Limb (tissue), 2 donors: ENCODE measurements around the gene FAM234B.

Experiments used
- DNase-seq, 2 donors: peaks; one replicate each; pipeline ENCODE4 v3.0.0-alpha.2; 2016; ENCODE audit errors: extremely low spot score in 2 of 2

The FAM234B gene

DNA sequence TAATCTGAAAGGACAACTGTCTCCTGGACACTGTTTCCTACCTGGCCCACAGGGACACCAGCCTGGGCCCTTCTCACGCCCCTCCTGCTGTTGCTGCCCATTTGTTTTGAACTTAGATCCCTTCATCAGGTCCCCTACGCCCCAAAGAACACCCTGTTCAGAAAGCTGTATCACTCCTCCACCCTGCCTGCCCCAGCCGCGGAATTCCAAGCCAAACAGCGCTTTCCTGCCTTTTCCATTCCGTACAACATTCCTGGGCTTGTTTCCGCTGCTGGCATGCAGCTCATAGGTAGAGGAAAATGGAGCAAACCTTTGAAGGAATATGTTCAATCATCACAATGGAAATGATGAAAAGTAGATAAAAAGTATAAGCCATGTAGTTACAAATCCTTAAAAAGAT lies 72.1 kb downstream of the FAM234B start:
- DNase-seq, result no peak

DNA sequence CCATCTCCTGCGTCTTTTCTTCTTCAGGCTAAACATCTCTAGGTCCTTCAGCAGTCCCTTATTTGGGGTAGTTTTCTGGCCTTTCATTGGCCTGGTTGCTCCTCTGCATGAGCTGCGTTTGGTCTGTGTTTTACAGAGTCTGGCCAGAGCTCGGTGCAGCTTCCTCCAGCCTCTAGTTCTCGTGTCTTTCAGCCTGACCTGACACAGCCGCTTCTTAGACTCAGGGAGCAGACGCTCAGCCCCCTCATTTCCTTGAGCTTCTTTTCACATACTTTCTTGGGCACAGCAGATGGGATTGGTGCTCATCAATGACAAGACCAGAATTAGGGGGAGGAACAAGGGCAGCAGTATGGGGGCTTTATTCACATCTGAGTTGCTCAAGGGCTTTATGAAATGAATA lies 72.8 kb downstream of the FAM234B start:
- no peak for DNase-seq

DNA sequence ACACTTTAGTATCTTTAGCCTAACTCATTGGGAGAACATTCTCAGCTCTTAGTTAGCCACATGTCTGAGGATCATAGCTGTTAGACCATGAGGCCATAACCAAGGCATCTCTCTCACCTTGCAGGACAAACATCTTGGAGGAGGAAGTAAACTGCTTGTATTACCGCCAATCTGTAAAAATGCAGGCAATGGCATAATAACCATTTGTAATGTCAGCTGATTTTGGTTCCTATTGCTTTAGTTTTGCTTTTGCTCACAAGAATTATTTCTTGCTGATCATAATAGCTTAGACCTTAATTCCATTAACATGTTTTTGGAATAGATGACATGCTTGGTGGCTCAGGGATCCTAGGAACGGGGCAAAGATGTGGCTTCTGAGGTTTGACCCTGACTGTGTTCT lies 75.6 kb downstream of the FAM234B start:
- no peak for DNase-seq

DNA sequence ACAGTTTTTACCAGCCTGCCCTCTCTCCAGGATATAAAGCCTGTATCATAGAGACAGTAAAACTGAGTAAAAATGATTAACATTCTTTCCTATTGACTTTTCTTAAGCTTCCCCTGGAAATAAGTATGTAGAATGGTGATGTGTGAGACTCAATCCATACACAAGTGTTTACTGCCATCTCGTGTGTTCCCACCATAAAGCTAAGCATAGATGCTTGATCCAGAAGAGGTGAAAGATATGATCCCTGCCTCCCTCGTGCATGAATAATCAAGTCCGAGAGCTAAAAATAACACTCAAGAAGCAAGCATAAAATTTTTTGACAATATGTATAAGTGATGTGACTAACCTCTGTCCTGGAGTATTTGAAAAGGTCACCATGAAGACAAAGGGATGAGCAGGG lies 76.2 kb downstream of the FAM234B start:
- no peak for DNase-seq

DNA sequence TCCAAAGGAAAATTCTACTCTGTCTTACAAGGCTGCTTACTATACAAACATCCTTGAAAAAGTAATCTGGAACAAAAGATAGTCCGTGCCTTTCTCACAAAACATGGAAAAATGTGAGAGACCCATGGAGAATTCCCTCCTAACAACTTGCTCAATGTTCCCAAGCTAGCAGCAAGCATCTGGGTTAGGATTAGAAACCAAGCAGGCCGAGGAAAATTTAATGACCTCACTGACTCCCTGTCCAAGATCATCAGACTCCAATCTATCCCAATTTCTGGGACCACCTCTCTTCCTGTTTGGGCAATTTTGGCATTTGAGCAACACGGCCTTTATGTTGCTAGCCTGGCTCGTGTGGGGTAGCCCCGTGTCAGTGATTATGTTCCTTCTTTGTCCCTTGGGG lies 77.4 kb downstream of the FAM234B start:
- no peak for DNase-seq

DNA sequence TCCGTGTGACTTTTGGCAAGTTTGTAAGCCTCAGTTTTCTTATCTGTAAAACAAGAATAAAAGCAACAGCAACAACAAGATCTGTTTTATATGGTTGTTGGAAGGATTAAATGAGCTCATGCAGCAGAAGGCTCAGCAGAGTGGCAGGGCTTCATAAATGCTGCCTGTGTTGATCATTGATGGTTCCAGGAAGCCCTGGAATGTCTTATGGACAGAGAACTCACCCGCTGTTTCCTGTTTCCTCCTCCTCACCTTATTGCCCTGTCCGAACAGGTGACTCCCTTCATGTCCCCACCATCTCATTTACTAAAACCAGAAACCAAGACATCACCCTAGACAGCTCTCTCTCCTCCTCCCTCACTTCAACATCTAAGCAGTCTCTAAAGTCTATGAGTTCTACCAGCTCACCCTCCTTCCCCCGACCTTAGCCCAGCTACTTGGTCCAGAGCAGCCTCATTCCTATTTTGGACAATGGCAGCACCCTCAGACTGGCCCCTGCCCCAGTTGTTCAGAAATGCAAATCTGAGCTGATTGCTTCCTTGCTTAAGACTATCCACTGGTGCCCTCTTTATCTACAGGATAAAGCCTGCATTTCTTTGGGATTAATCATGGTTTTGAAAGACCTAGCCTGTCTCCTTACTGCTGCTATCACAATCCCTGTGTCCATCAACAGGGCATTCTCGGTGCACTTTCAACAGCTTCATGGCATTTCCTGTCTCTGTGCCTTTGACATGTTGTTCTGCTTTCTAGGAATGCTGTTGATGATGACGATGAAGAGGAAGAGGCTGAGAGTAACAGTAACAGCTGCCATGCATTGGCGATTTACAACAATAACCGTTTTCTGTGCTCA lies 80.7 kb downstream of the FAM234B start:
- DNase-seq, result no peak

DNA sequence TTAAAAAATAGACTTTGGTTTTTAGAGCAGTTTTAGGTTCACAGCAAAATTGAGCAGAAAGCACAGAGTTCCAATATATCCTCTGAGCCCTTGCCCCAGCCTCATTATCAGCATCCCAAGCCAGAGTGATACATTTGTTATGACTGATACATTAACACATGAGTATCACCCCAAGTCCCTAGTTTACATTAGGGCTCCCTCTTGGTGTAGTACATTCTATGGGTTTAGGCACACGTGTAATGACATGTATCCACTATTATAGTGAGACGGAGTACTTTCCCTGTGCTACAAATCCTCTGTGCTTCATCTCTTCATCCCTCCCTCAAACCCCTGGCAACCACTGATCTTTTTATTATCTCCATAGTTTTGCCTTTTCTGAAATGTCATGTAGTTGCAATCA lies 81.8 kb downstream of the FAM234B start:
- DNase-seq, result no peak

DNA sequence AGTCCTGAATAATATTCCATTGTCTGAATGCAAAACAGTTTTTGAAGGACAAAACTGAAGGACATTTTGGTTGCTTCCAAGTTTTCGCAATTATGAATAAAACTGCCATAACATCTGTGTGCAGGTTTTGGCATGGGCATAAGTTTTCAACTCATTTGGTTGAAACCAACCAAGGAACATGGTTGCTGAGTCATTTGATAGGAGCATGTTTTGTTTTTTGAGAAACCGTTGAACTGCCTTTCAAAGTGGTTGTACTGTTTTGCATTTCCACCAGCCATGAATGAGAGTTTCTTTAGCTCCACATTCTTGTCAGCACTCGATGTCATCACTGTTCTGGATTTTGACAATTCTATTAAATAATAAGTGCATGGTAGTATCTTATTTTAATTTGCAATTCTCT lies 82.3 kb downstream of the FAM234B start:
- DNase-seq, result no peak

DNA sequence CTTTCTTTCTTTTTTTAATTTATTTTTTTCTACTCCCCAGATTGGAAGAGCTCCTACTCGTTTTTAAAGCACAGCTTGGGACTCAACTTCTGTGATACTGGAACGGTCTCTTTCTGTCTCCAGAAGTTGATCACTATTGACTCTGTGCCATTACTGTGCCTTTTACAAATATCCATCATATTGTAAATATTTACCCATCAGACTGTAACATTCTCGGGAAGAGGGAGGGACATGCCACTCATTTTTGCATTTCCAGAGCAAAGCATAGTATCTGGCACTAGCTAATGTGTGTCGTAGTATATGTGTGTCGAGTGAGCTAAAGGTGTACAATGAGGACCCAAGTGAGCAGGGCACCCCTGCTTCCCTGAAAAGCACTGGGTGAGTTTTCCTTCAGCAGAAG lies 83.3 kb downstream of the FAM234B start:
- DNase-seq, result no peak

DNA sequence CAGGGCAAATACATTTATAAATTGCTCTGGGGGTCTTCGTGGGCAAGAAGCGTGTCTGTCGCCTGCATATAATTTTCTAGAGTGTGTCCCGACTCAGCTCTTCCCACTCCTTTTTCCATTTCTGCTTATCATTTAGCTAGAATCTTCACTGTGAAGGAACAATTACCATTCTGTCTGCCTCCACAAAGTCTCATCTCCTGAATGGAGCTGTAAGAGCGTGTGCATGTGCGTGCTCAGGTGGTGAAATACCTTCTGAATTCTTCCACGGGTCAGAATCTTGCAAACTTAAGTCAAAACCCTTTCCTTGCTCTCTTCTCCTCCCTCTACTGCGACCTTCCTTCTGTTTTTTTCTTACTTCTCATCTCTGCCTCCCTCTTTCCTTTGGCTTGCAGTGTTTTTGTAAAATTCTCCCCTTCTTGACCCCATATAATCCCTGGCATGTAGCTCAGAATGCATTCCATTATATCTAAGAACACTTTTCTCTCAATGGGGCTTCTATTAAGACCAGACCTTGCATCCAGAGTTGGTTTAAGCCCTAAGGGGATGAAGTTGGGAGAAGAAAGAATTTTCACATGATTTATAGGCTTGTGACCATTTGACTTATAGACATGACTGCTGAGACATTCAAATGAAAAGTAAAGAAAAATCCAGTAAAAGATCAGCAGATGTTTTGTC lies 84.2 kb downstream of the FAM234B start:
- no peak for DNase-seq

DNA sequence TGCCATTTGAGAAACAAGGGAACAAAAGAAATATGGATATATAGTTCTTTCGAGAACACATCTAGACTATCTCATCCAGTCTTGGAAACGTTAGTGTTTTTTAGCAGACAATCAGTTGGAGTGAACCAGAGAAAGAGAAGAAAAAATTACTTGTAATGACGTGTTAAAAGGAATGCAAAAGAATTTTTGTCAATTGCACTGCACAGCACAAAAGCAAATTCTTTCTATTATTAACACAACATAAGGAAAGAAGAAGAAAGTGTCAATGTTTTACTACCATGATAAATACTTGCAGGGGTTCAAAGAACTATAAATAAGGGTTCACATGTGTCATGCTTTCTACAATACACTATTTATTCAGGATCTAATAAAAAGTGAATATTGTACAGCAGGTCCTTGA lies 86.8 kb downstream of the FAM234B start:
- DNase-seq, result no peak
